IPS-20b (cell line): Measurements from ENCODE around the gene LAMB3.

Experiments used
- H3K27ac ChIP-seq: one replicate; pipeline ENCODE4 v1.5.1; 2013; ENCODE audit warnings: low read length
- H3K27me3 ChIP-seq: 2 replicates; pipeline ENCODE4 v1.6.1; 2013; ENCODE audit warnings: mild to moderate bottlenecking, low read length, inconsistent platforms; ENCODE audit not compliant: insufficient read depth
- H3K36me3 ChIP-seq: 2 replicates; pipeline ENCODE4 v1.6.1; 2013; ENCODE audit warnings: low read depth, mild to moderate bottlenecking, inconsistent platforms, low read length, moderate library complexity; ENCODE audit not compliant: insufficient read depth
- H3K4me1 ChIP-seq: 2 replicates; pipeline ENCODE4 v1.6.1; 2013; ENCODE audit warnings: mild to moderate bottlenecking, control low read depth, inconsistent platforms, low read length, moderate library complexity; ENCODE audit not compliant: insufficient read depth
- H3K4me3 ChIP-seq: 2 replicates; pipeline ENCODE4 v1.5.1; 2013; ENCODE audit warnings: mild to moderate bottlenecking, low read length, inconsistent platforms
- H3K9ac ChIP-seq: 2 replicates; pipeline ENCODE4 v1.6.1; 2013; ENCODE audit warnings: low read depth, mild to moderate bottlenecking, inconsistent platforms, low read length, moderate library complexity
- H3K9me3 ChIP-seq: 2 replicates; pipeline ENCODE4 v1.6.1; 2013; ENCODE audit warnings: mild to moderate bottlenecking, low read depth, low read length, inconsistent platforms; ENCODE audit not compliant: insufficient read depth

The LAMB3 gene

GRCh38 chr1:209611771-209612570 lies 40.3 kb downstream of the LAMB3 start:
- Histone ChIP-seq H3K36me3 (no peaks in the 10 kb centered on the region), H3K9me3 (no peaks in the 10 kb centered on the region), H3K4me3 (no peak overlapping the region), H3K27me3 (no peaks in the 10 kb centered on the region), H3K4me1 (no peaks in the 10 kb centered on the region), H3K9ac (no peak overlapping the region), H3K27ac (no peak overlapping the region)

- no peak overlapping the region for H3K27ac ChIP-seq
- no peaks in the 10 kb centered on the region for H3K27me3 ChIP-seq
- no peaks in the 10 kb centered on the region for H3K4me1 ChIP-seq
- H3K4me3 ChIP-seq = no peak overlapping the region
- H3K9ac ChIP-seq = no peak overlapping the region
- no peaks in the 10 kb centered on the region for H3K36me3 ChIP-seq
- H3K9me3 ChIP-seq = no peaks in the 10 kb centered on the region
Observed at GRCh38 chr1:209610631-209610905, 41.7 kb downstream of the LAMB3 start.

- Histone ChIP-seq H3K27me3 (no peaks in the 10 kb centered on the region), H3K4me3 (no peak overlapping the region), H3K9me3 (no peaks in the 10 kb centered on the region), H3K9ac (no peak overlapping the region), H3K4me1 (no peaks in the 10 kb centered on the region), H3K27ac (no peak overlapping the region), H3K36me3 (no peaks in the 10 kb centered on the region)
Observed at GRCh38 chr1:209609791-209610630, 42.2 kb downstream of the LAMB3 start.

GRCh38 chr1:209609041-209609790 lies 43.0 kb downstream of the LAMB3 start:
- Histone ChIP-seq H3K36me3 (no peaks in the 10 kb centered on the region), H3K9me3 (no peaks in the 10 kb centered on the region), H3K4me3 (no peak overlapping the region)

GRCh38 chr1:209607795-209608178 lies 44.4 kb downstream of the LAMB3 start:
- H3K27ac ChIP-seq = no peak overlapping the region
- no peaks in the 10 kb centered on the region for H3K36me3 ChIP-seq
- H3K9me3 ChIP-seq = no peaks in the 10 kb centered on the region
- H3K9ac ChIP-seq = no peak overlapping the region
- H3K4me1 ChIP-seq = no peaks in the 10 kb centered on the region
- H3K4me3 ChIP-seq = no peak overlapping the region
- no peaks in the 10 kb centered on the region for H3K27me3 ChIP-seq

More at GRCh38 chr1:209609041-209609790, 43.0 kb downstream of the LAMB3 start:
- Histone ChIP-seq H3K4me1 (no peaks in the 10 kb centered on the region), H3K9ac (no peak overlapping the region), H3K27me3 (no peaks in the 10 kb centered on the region), H3K27ac (no peak overlapping the region)

GRCh38 chr1:209607102-209607794 lies 45.0 kb downstream of the LAMB3 start:
- H3K4me1 ChIP-seq = no peaks in the 10 kb centered on the region
- H3K4me3 ChIP-seq = no peak overlapping the region
- no peaks in the 10 kb centered on the region for H3K9me3 ChIP-seq
- no peak overlapping the region for H3K9ac ChIP-seq
- no peak overlapping the region for H3K27ac ChIP-seq
- H3K27me3 ChIP-seq = no peaks in the 10 kb centered on the region
- H3K36me3 ChIP-seq = no peaks in the 10 kb centered on the region

GRCh38 chr1:209603877-209604276 lies 48.3 kb downstream of the LAMB3 start:
- no peak overlapping the region for H3K27ac ChIP-seq
- H3K9ac ChIP-seq = no peak overlapping the region
- H3K4me3 ChIP-seq = no peak overlapping the region
- no peaks in the 10 kb centered on the region; the same call in 1 of the 2 replicates for H3K27me3 ChIP-seq
- no peaks in the 10 kb centered on the region for H3K4me1 ChIP-seq
- no peaks in the 10 kb centered on the region for H3K9me3 ChIP-seq
- H3K36me3 ChIP-seq = no peaks in the 10 kb centered on the region

- H3K27ac ChIP-seq = no peak overlapping the region
- H3K36me3 ChIP-seq = no peaks in the 10 kb centered on the region
- H3K27me3 ChIP-seq = no peaks in the 10 kb centered on the region; the same call in 1 of the 2 replicates
- no peak overlapping the region for H3K9ac ChIP-seq
- H3K4me3 ChIP-seq = no peak overlapping the region
- no peaks in the 10 kb centered on the region for H3K4me1 ChIP-seq
- H3K9me3 ChIP-seq = no peaks in the 10 kb centered on the region
Observed at GRCh38 chr1:209601809-209602657, 50.2 kb downstream of the LAMB3 start.

GRCh38 chr1:209600541-209600940 lies 51.7 kb downstream of the LAMB3 start:
- Histone ChIP-seq H3K27me3 (no peaks in the 10 kb centered on the region; the same call in 1 of the 2 replicates), H3K9ac (no peak overlapping the region), H3K4me3 (no peak overlapping the region), H3K27ac (no peak overlapping the region), H3K9me3 (no peaks in the 10 kb centered on the region), H3K36me3 (no peaks in the 10 kb centered on the region), H3K4me1 (no peaks in the 10 kb centered on the region)

GRCh38 chr1:209598227-209598626 lies 54.0 kb downstream of the LAMB3 start:
- Histone ChIP-seq H3K4me3 (no peak overlapping the region), H3K4me1 (no peaks in the 10 kb centered on the region), H3K9ac (no peak overlapping the region), H3K9me3 (no peaks in the 10 kb centered on the region), H3K27me3 (no peaks in the 10 kb centered on the region; the same call in 1 of the 2 replicates), H3K27ac (no peak overlapping the region), H3K36me3 (no peaks in the 10 kb centered on the region)
